Activated naive CD8-positive, alpha-beta T cell treated with anti-CD3 and anti-CD28 coated beads, Interleukin-2, amount 10 ng/mL, durations not matched to agents 7 days and 5 days (primary cell): Measurements from ENCODE around the gene CYP39A1. TPM values are rescaled to one million over a fixed set of nuclear protein-coding genes. Genes with fewer than 3 reads are reported as not detected.

ENCODE experiments used
- ATAC-seq: fragments of 150-1000 bp; cut with Tn5 transposase; one replicate; pipeline ENCODE4 v1.10.0; 2021; ENCODE audit warnings: low read depth, moderate library complexity
- POLR2A ChIA-PET: fragments of 350-600 bp; sonication (Branson Sonifier 250); formaldehyde crosslinking; loops from one replicate; lab custom pipeline; 2021; ENCODE audit warnings: antibody characterized with exemption; lab: Charles Lee
- DNase-seq: peaks from one replicate; pipeline ENCODE4 v3.0.0; 2021
- H3K27ac Mint-ChIP-seq: one replicate; pipeline ENCODE4 v1.8.0; 2022; ENCODE audit warnings: mild to moderate bottlenecking, mixed read lengths
- H3K27me3 Mint-ChIP-seq: one replicate; pipeline ENCODE4 v1.8.0; 2022; ENCODE audit warnings: mild to moderate bottlenecking, moderate library complexity, mixed read lengths
- H3K36me3 Mint-ChIP-seq: one replicate; pipeline ENCODE4 v1.8.0; 2021; ENCODE audit warnings: mild to moderate bottlenecking, mixed read lengths
- H3K4me1 Mint-ChIP-seq: one replicate; pipeline ENCODE4 v1.8.0; 2021; ENCODE audit warnings: mixed read lengths
- H3K4me3 Mint-ChIP-seq: one replicate; pipeline ENCODE4 v1.8.0; 2022; ENCODE audit warnings: mild to moderate bottlenecking, moderate library complexity, mixed read lengths
- H3K9me3 Mint-ChIP-seq: one replicate; pipeline ENCODE4 v1.8.0; 2021; ENCODE audit warnings: mixed read lengths
- total RNA-seq, 2 experiments: library from RNA; stranded (reverse); gene quantifications; one replicate each; pipeline ENCODE4 v1.2.3, GENCODE V29; 2021

CYP39A1 gene
- total RNA-seq, 2 experiments from 2014 or later: not detected

DNA sequence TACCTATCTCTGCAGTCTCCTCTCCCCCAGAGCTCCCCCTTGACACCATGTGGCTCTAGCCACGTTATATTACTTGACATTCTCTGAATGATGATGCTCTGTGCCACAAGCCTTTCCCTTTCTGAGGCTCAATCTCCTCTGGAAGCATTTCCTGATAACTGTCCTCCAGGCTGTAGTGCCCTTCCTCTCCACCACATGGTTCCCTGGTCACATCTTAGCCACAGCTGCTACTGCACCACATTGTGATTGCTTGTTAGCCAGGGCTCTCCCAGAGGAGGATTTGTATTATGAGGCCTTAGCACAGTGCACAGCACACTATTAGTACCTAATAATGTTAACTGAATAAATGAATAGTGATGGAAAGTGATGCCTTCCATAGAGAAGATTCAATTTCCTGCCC lies 97.5 kb downstream of the CYP39A1 start:
- H3K4me3 Mint-ChIP-seq: no peak overlapping the region
- no peaks in the 10 kb centered on the region for H3K9me3 Mint-ChIP-seq
- ATAC-seq (no peak), DNase-seq (no peak)
- peaks cover 4% of the 10 kb centered on the region for H3K4me1 Mint-ChIP-seq
- no peak overlapping the region for H3K27ac Mint-ChIP-seq
- H3K27me3 Mint-ChIP-seq: peaks cover 8% of the 10 kb centered on the region
- no peaks in the 10 kb centered on the region for H3K36me3 Mint-ChIP-seq
- POLR2A ChIA-PET: no interaction called here

GRCh38 chr6:46549155-46549554 lies 103.5 kb downstream of the CYP39A1 start:
- ATAC-seq (no peak), DNase-seq (no peak)
- no peaks in the 10 kb centered on the region for H3K36me3 Mint-ChIP-seq
- no peaks in the 10 kb centered on the region for H3K9me3 Mint-ChIP-seq
- peaks cover 4% of the 10 kb centered on the region for H3K27me3 Mint-ChIP-seq
- POLR2A ChIA-PET: no interaction called here
- no peak overlapping the region for H3K27ac Mint-ChIP-seq
- H3K4me3 Mint-ChIP-seq: no peak overlapping the region
- H3K4me1 Mint-ChIP-seq: no peaks in the 10 kb centered on the region

DNA sequence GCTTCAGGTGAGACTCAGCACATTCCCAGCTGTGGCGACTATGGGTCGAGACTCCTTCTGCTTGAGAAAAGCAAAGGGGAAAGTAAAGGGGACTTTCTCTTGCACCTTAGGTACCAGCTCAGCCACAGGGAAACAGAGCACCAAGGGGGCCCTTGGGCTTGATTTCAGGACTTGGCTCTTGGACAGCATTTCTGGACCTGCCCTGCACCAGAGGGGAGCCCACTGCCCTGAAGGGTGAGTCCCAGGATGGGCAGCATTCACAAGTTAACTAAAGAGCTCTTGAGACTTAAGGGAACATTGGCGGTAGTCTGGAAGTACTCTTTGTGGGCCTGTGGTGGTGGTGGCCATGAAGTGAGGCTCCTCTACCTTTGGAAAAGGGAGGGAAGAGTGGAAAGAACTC lies 111.1 kb downstream of the CYP39A1 start:
- H3K9me3 Mint-ChIP-seq: no peaks in the 10 kb centered on the region
- DNase-seq (no peak), ATAC-seq (no peak)
- no peak overlapping the region for H3K27ac Mint-ChIP-seq
- H3K27me3 Mint-ChIP-seq: no peaks in the 10 kb centered on the region
- H3K4me1 Mint-ChIP-seq: no peaks in the 10 kb centered on the region
- no peak overlapping the region for H3K4me3 Mint-ChIP-seq
- POLR2A ChIA-PET: no interaction called here
- no peaks in the 10 kb centered on the region for H3K36me3 Mint-ChIP-seq

DNA sequence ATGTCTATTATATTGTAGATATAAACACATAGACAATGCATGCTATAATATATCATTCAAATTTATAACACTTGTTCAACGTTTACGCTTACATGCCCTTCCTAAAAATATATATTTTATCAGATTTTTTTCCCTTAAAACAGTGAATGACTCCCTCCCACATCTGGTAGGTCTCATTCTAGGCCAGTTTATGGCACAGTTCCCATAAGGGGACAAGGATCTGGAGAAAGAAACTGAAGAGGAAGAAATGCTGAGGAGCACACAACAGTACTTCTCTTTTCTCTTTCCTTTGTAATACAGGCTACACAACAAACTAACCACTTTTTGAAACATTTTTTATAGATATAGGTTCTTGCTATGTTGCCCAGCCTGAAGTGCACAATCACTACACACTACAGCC lies 112.8 kb downstream of the CYP39A1 start:
- no peak for DNase-seq
- Mint-ChIP-seq H3K36me3 (no peaks in the 10 kb centered on the region), H3K27ac (no peak overlapping the region), H3K27me3 (peaks cover 3% of the 10 kb centered on the region), H3K9me3 (no peaks in the 10 kb centered on the region), H3K4me1 (no peaks in the 10 kb centered on the region), H3K4me3 (no peak overlapping the region)
- ATAC-seq: no peak
- POLR2A ChIA-PET: no interaction called here

DNA sequence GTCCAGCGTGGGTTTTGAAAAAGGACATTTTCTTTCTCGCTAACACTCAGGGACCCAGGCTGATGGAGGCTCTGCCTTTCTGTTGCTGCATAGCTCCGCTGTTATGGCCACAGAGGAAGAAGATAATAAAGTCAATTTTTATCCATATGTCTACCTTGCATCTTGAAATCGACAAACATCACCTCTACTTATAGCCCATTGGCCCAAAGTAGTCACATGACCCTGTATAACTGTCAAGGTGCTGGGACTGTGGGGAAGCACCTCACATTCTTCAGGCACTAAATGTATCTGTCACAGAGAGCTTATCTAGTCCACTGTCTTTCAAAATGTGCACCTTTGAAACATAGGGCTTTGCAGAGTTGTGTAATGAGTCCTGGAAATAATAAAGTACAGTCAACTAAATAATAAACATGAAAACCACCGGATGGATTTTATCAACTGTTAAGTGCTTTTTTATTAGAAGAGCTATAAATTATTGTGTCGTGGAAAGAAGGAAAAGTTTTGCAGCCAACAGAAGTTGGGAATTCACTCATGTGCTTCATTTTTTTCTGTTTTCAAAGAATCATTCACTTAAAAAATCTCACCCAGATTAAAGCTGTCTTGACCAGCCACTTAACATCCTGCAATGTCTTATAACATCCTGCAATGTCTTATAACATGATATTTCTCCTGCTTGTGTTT lies 113.7 kb downstream of the CYP39A1 start:
- Mint-ChIP-seq H3K27ac (no peak overlapping the region), H3K4me1 (no peaks in the 10 kb centered on the region), H3K27me3 (peaks cover 3% of the 10 kb centered on the region), H3K36me3 (no peaks in the 10 kb centered on the region), H3K9me3 (no peaks in the 10 kb centered on the region), H3K4me3 (no peak overlapping the region)
- POLR2A ChIA-PET: no interaction called here
- ATAC-seq (no peak), DNase-seq (no peak)

- POLR2A ChIA-PET: no interaction called here
- Mint-ChIP-seq H3K4me3 (no peak overlapping the region), H3K4me1 (no peaks in the 10 kb centered on the region), H3K27me3 (peaks cover 3% of the 10 kb centered on the region), H3K36me3 (no peaks in the 10 kb centered on the region), H3K9me3 (no peaks in the 10 kb centered on the region), H3K27ac (no peak overlapping the region)
- no peak for DNase-seq
- ATAC-seq: no peak
These were observed 121.7 kb downstream of the CYP39A1 start for GRCh38 chr6:46530896-46531295.

DNA sequence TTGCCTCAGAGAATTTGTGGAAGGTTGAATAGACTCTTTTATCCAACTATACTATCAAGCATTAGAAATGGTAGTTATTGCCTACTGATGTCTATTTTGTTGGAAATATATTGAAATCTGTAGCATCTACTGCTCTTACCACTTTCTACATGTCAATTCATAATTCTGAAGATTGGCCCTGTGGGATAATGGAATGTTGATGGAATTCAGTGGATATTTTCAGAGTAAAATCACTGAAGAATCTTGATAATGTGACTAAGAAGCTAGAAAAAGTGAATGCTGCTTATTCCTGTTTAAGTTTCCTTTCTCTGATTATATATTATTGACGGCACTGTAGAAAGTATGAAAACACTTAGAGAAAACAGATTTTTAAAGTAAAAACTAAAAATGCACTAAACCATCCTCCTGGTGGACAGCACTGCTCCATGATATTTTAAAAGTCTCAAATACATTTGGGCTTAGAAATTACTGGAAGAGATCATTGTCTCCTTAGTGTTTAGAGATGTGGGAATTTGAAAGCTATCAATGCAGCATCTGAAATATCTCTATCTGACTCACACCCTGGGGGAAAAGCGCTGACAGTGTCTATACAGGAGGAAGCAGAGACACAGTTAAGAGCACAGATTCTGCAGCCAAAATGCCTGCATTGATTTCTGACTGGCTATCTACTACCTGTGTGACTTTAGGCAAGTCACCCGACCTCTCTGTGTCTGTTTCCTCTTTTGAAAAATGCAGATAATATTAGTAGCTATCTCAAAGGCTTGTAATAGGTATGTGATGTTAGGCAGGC lies 123.5 kb downstream of the CYP39A1 start:
- ATAC-seq (no peak), DNase-seq (no peak)
- Mint-ChIP-seq H3K27me3 (peaks cover 2% of the 10 kb centered on the region), H3K4me1 (no peaks in the 10 kb centered on the region), H3K27ac (no peak overlapping the region), H3K9me3 (no peaks in the 10 kb centered on the region), H3K4me3 (no peak overlapping the region), H3K36me3 (no peaks in the 10 kb centered on the region)
- POLR2A ChIA-PET: no interaction called here

GRCh38 chr6:46526607-46527006 lies 126.0 kb downstream of the CYP39A1 start:
- no peak for ATAC-seq
- POLR2A ChIA-PET: no interaction called here
- Mint-ChIP-seq H3K4me3 (no peak overlapping the region), H3K27me3 (peaks cover 2% of the 10 kb centered on the region), H3K9me3 (no peaks in the 10 kb centered on the region), H3K36me3 (no peaks in the 10 kb centered on the region), H3K27ac (no peak overlapping the region), H3K4me1 (no peaks in the 10 kb centered on the region)
- DNase-seq: no peak

GRCh38 chr6:46525583-46525982 lies 127.0 kb downstream of the CYP39A1 start:
- peaks cover 4% of the 10 kb centered on the region for H3K27me3 Mint-ChIP-seq
- no peaks in the 10 kb centered on the region for H3K36me3 Mint-ChIP-seq
- no peaks in the 10 kb centered on the region for H3K9me3 Mint-ChIP-seq
- DNase-seq (no peak), ATAC-seq (no peak)
- H3K27ac Mint-ChIP-seq: no peak overlapping the region
- POLR2A ChIA-PET: no interaction called here
- no peaks in the 10 kb centered on the region for H3K4me1 Mint-ChIP-seq
- H3K4me3 Mint-ChIP-seq: no peak overlapping the region

GRCh38 chr6:46521464-46521971 lies 131.1 kb downstream of the CYP39A1 start:
- POLR2A ChIA-PET: no interaction called here
- Mint-ChIP-seq H3K27ac (no peak overlapping the region), H3K4me1 (no peaks in the 10 kb centered on the region), H3K27me3 (peaks cover 4% of the 10 kb centered on the region), H3K9me3 (no peaks in the 10 kb centered on the region), H3K36me3 (no peaks in the 10 kb centered on the region), H3K4me3 (no peak overlapping the region)
- no peak for ATAC-seq
- DNase-seq: no peak

DNA sequence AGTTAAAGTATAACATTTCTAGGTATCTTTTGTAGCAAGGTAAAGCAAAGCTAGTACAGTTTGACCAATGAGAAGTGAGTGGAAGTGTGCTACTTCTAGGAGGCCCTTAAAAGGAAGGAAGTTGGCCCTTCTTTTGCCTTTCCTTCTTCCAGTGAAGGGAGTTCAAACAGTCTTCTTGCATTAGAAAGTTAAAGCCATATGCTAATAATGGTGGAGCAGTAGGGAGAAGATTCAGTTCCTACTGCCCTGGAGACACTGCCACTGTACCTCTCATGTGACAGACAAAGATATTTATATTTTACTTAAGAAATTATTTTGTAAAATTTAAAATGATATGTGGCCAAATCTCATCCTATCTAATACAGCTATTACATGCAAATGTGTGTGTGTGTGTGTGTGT lies 135.4 kb downstream of the CYP39A1 start:
- peaks cover 11% of the 10 kb centered on the region for H3K27me3 Mint-ChIP-seq
- no peaks in the 10 kb centered on the region for H3K9me3 Mint-ChIP-seq
- no peaks in the 10 kb centered on the region for H3K4me1 Mint-ChIP-seq
- POLR2A ChIA-PET: no interaction called here
- no peaks in the 10 kb centered on the region for H3K36me3 Mint-ChIP-seq
- no peak for ATAC-seq
- no peak for DNase-seq
- H3K4me3 Mint-ChIP-seq: no peak overlapping the region
- H3K27ac Mint-ChIP-seq: no peak overlapping the region

GRCh38 chr6:46513533-46513932 lies 139.1 kb downstream of the CYP39A1 start:
- POLR2A ChIA-PET: no interaction called here
- ATAC-seq (no peak), DNase-seq (no peak)
- no peak overlapping the region for H3K4me3 Mint-ChIP-seq
- H3K9me3 Mint-ChIP-seq: no peaks in the 10 kb centered on the region
- peaks cover 9% of the 10 kb centered on the region for H3K27me3 Mint-ChIP-seq
- no peak overlapping the region for H3K27ac Mint-ChIP-seq
- no peaks in the 10 kb centered on the region for H3K36me3 Mint-ChIP-seq
- no peaks in the 10 kb centered on the region for H3K4me1 Mint-ChIP-seq

- H3K27ac Mint-ChIP-seq: no peak overlapping the region
- H3K27me3 Mint-ChIP-seq: peaks cover 9% of the 10 kb centered on the region
- no peaks in the 10 kb centered on the region for H3K4me1 Mint-ChIP-seq
- ATAC-seq: no peak
- H3K36me3 Mint-ChIP-seq: no peaks in the 10 kb centered on the region
- no peak overlapping the region for H3K4me3 Mint-ChIP-seq
- POLR2A ChIA-PET: no interaction called here
- H3K9me3 Mint-ChIP-seq: no peaks in the 10 kb centered on the region
- no peak for DNase-seq
These were observed 141.3 kb downstream of the CYP39A1 start for GRCh38 chr6:46511320-46511719.

DNA sequence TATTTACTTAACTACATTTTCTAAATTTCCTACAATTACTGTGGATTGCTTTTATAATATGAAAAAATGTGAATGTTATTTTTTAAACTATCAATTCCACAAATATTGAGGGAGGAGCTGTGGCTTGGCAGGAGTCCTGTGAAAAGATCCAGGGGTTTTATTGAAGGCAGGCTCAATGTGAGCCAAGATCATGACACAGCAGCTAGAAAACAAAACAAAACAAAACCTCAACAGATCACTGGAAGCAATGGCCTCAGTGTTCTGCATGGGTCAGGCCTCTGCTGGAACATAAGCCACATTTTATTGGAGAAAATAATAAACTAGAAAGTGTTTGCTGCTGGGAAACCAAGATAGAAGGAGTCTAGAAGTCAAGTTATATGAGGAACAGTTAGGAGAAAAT lies 142.0 kb downstream of the CYP39A1 start:
- POLR2A ChIA-PET: no interaction called here
- Mint-ChIP-seq H3K36me3 (no peaks in the 10 kb centered on the region), H3K27ac (no peak overlapping the region), H3K4me3 (no peak overlapping the region), H3K9me3 (no peaks in the 10 kb centered on the region), H3K27me3 (peaks cover 4% of the 10 kb centered on the region), H3K4me1 (no peaks in the 10 kb centered on the region)
- DNase-seq (no peak), ATAC-seq (no peak)
